Pulmonary artery endothelial cell (primary cell): Measurements from ENCODE around the gene CNST. TPM values are rescaled to one million over a fixed set of nuclear protein-coding genes. Genes with fewer than 3 reads are reported as not detected.
A peak's percentile ranks its signal among the peaks of the same experiment; 100 is the strongest.
"Not testable (repeated sequence)": the region's sequence is repeated elsewhere in the genome, so short reads cannot be mapped to it uniquely, and the experiment has no call there.

ENCODE experiments used
- DNase-seq: peaks from one replicate; pipeline ENCODE4 v3.0.0-alpha.2; 2011; ENCODE audit warnings: low read depth, low spot score
- total RNA-seq: library from RNA; depleted of rRNA; stranded (reverse); fragments of >200 nt; gene quantifications from 2 replicates; pipeline ENCODE4 v1.2.3, GENCODE V29; 2014

Gene CNST
- total RNA-seq, 1 donor from 2014 or later, result 14.2 TPM

GRCh38 chr1:246558041-246558440, 8.2 kb upstream of the CNST start:
- no peak for DNase-seq

GRCh38 chr1:246559310-246559709, 6.9 kb upstream of the CNST start:
- no peak for DNase-seq

DNA sequence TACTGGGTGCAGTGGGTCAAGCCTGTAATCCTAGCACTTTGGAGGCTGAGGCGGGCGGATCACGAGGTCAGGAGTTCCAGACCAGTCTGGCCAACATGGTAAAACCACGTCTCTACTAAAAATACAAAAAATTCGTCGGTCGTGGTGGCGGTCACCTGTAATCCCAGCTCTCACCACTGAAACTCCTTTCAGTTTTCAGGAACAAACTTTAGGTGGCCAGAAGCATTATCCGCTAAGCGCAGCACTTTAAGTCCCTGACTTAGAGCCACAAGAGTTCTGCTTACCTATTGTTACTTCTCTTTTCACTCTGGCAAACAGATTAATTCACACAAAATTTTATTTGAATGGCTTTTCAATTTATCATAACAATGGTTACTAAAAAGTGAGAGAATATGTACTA, 5.4 kb upstream of the CNST start:
- DNase-seq, result not testable (repeated sequence)

GRCh38 chr1:246564839-246565750, 1.2 kb upstream of the CNST start:
- no peak for DNase-seq

DNA sequence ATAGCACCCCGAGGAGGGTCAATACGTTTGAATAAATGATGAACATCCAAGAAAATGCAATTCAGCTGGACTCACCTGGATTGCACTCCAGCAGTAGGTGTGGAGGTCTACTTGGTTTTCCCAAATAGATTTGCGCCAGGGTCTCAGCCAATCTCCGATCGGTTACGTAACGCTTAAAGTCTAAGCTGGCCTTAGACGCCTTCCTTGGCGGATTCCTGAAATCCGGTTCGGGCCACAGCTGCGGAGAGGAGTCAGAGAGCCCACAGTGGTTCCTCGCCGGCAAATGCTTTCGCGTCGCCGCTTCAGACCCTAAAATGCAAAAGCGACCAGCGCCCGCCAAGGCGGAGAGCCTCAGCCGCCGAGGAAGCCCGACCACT, 517 bp upstream of the CNST start:
- no peak for DNase-seq

DNA sequence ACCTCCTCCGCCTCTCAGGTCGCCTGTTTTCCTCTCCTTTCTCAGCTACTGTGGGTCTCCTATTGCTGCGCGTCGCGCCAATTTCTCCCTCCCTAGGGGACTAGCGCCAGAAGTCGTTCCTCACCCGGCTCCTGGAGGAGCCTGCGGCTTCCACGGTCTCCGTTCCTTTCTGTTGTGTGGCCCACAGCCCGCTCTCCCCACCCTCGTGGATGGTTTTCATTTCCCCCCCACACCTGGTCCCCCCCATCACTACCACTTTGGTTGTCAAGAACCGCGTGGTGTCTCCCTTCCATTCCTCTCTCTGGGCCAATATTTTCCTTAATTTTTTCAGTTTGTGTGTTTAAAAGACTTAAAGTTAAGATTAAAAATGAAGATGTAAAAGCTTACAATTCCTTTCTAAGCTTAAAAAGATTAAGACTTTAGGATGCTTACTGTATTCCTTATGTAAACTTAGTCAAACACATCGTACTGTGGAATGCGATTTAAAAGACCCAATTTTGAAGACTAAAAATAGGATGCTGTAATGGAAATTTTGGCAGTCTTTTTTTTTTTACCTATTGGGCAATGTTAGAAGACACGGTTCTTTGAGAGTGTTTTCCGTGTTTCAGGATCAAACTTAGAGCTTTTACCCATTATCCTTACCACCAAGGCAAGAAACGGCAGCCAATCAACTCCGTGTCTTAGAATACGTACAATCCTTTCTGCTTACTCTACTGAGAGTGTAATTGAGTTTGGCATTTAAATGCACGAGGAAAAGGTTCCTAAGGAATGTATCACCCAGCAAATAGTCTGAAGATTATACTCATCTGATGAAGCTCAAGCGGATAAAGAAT, 773 bp downstream of the CNST start:
- DNase-seq, result no peak

- no peak for DNase-seq
Measured at GRCh38 chr1:246567646-246568235, 1.5 kb downstream of the CNST start.

- DNase-seq, result peak; percentile 81
Measured at GRCh38 chr1:246569248-246570238, 3.3 kb downstream of the CNST start.

- not testable (repeated sequence) for DNase-seq
Measured at GRCh38 chr1:246571309-246571708, 5.1 kb downstream of the CNST start.

DNA sequence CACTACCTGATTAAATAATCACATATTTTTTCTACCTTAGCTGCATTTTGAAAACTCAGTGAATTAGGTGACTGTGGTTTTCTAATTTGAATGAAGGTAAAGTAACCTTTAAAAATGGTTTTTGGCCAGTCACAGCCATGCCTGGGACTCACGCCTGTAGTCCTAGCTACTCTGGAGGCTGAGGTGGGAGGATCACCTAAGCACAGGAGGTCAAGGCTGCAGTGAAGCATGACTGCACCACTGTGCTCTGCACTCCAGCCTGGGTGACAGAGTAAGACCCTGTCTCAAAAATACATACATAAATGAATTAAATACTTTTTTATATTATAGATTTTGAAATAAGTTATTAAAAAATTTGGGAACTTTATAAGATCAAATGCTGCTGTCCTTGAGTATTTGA, 5.7 kb downstream of the CNST start:
- DNase-seq, result no peak

- no peak for DNase-seq
Measured at GRCh38 chr1:246572785-246573184, 6.5 kb downstream of the CNST start.

GRCh38 chr1:246573491-246573890, 7.2 kb downstream of the CNST start:
- no peak for DNase-seq

DNA sequence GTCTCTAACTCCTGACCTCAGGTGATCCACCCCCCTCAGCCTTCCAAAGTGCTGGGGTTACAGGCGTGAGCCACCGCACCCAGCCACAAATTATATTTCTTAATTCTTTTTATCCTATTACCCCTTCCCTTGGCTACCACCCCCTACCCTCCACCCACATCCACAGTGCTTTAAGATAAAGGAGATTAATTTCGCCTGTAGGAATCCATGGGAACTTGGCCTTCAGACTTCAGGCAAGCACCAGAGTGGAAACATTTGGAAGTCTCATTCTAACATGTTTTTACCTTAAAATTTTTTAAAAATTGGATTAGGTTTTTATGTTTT, 10.4 kb downstream of the CNST start:
- DNase-seq, result no peak

DNA sequence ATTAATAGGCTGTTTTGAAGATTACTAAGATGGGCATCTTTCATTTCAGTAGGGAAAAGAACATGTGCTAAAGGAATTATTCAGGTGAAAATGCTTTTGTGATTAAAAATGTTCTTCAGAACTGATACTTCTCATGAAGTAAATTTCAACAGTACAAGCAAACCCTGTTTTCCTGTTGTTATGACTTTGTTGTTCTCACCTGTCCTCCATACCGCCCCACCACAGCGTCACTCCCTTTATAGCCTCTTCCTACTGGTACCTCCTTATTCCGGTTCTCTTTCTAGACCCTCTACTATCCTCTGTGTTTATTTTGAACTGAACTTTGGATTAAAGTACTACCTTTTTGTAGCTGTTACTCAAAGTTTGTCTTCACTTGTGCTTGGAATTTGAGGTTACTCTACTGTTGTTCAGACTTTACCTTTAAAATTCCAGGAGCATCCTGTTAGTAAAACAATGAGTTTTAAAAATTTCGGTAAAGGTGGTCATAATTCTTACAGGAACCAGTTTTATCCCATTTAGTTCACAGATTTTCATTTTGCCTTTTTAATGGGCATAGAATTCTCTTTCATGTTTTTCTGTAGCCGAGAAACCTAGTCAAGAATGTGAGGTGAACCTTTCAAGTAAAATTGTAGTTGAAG, 10.9 kb downstream of the CNST start:
- DNase-seq, result no peak

DNA sequence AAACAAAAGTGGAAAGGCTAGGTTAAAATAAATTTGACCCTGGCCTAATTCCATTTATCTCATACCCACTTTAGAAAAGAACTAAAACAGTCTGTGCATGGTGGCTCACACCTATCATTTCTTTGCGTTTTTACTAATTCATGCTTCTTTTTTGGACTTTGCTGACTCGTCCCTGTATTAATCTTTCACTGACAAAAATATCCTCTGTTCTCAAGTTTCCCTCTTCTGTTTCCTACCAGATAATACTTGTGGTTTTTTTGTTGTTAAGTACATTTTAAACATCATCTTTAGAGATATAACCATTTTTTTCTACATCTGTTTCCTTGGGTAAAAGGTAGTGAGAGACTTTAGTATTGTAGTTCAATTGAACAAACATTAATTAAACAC, 11.5 kb downstream of the CNST start:
- no peak for DNase-seq

DNA sequence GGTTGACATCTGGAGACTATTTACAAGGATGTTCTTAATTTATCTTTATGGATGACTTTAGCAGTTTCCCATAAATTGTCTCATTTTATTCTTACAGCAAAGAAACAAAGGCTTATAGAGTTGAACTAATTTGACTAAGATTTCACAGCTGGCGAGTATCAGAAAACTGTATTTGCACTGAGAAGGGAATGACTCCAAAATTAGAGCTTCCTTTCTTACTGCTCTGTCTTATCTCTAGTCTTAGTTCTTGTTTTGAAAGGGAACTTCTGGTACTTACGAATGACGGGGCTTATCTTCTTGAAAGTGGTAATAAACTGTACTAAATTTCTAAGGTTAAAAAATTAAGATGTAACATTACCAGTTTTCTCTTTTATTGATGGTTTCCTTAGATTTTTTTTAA, 13.6 kb downstream of the CNST start:
- DNase-seq, result no peak

GRCh38 chr1:246580497-246581370, 14.5 kb downstream of the CNST start:
- DNase-seq, result no peak

- DNase-seq, result no peak
Measured at GRCh38 chr1:246582301-246583055, 16.2 kb downstream of the CNST start.

DNA sequence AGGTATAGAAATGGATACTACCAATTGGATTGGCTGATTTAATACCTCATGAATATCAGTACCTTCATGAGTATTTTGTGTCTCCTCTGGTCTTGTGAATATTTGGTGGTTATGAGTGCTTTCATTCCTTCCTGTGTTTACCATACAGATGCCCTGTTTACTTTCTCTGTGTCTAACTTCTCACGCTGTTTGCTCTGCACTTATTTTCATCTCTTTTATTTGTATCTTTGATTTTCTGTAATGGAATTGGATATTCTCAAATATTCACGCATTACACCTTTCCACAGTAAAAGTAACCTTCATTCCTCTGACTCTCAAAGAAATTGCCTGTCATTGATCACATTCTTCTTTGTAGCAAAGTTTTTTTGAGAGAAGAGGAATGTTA, 16.8 kb downstream of the CNST start:
- DNase-seq, result no peak
